ENCODE measurements around the gene EPHB1. TPM values are rescaled to one million over a fixed set of nuclear protein-coding genes. Genes with fewer than 3 reads are reported as not detected.
"Not testable (repeated sequence)": the region's sequence is repeated elsewhere in the genome, so short reads cannot be mapped to it uniquely, and the experiment has no call there.

EPHB1 gene
- polyA plus RNA-seq, 4 donors = 4.4 to 5.9 (median 5.7) TPM

- peak in 1 of 4 donors; percentile 23 for DNase-seq (ENCODE audit: low read depth in 4 of 4, low spot score in 2 of 4)
Measured at GRCh38 chr3:135224815-135225362, 429.8 kb downstream of the EPHB1 start.

- no peak for DNase-seq (ENCODE audit: low read depth in 4 of 4, low spot score in 2 of 4)
Measured at GRCh38 chr3:135226057-135226456, 431.0 kb downstream of the EPHB1 start.

- DNase-seq (ENCODE audit: low read depth in 4 of 4, low spot score in 2 of 4) = no peak
Measured at GRCh38 chr3:135228201-135228600, 433.1 kb downstream of the EPHB1 start.

DNA sequence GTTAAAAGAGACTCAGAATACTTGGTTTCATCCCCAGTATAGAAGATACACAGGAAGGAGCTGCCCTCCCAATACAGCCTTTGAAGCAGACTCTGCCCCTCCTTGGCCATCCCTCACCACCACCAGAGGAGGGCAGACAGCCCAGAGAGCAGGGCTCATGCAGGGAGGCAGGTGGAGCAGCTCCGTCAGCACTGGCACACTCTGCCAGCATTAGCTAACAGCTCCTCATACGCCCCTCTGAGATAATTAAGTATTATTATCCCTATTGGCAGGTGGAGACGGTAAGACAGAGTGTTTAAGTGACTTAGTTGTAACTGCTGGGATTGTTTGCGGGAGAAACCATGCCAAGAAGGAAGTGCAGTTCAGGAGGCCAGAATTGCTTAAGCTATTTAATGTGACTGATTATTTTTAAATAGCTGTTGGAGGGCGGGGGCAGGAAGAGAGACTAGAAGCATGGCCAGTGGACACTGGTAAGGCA, 434.0 kb downstream of the EPHB1 start:
- no peak for DNase-seq (ENCODE audit: low read depth in 4 of 4, low spot score in 2 of 4)

GRCh38 chr3:135231737-135232136, 436.7 kb downstream of the EPHB1 start:
- DNase-seq (ENCODE audit: low read depth in 4 of 4, low spot score in 2 of 4) = no peak

DNA sequence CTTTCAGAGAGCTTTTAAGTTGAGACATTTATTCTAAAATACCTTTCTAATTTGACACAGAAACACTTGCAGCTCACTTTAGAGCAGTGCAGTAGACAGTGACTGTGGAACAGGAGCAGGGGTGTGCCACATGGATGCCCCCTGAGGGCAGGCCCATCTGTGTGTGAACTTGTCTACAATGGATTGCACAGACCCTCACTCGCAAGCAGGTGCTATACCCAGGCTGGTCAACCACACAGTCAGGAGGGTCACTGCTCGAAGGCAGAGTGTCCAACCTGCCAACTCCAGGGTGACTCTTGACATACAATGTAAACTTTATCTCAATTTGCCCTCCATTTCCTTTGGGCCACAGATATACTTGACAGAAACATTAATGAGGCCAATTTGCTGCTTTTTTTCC, 437.2 kb downstream of the EPHB1 start:
- no peak for DNase-seq (ENCODE audit: low read depth in 4 of 4, low spot score in 2 of 4)

DNA sequence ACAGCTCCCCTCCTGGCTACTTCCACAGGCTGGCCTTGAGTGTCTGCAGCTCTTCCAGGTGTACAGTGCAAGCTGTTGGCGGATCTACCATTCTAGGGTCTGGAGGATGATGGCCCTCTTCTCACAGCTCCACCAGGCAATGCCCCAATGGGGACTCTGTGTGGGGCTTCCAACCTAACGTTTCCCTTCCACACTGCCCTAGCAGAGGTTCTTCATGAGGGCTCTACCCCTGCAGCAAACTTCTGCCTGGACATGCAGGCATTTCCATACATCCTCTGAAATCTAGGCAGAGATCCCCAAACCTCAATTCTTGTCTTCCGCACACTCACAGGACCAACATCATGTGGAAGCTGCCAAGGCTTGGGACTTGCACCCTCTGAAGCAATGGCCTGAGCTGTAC, 438.4 kb downstream of the EPHB1 start:
- not testable (repeated sequence) for DNase-seq (ENCODE audit: low read depth in 4 of 4, low spot score in 2 of 4)

DNA sequence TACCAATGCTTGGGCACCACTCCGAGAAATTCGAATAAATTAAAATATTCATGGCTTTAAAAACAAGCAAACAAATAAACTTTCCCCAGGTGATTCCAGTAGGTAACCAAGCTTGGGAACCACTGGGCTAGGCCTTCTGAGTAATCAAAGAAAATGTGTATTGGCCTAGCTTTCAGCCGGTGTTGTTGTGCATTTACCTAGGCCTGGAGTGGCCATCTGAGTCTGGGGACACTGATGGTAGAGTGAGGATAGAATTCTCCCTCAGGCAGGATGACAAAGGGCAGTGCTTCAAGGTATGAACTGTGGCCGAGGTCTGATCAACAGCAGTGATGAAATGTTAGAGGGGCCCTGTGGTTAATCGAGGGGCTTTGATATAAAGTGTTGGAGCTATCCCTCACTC, 440.5 kb downstream of the EPHB1 start:
- DNase-seq (ENCODE audit: low read depth in 4 of 4, low spot score in 2 of 4) = no peak

- DNase-seq (ENCODE audit: low read depth in 4 of 4, low spot score in 2 of 4) = no peak
Measured at GRCh38 chr3:135237371-135238143, 442.5 kb downstream of the EPHB1 start.

DNA sequence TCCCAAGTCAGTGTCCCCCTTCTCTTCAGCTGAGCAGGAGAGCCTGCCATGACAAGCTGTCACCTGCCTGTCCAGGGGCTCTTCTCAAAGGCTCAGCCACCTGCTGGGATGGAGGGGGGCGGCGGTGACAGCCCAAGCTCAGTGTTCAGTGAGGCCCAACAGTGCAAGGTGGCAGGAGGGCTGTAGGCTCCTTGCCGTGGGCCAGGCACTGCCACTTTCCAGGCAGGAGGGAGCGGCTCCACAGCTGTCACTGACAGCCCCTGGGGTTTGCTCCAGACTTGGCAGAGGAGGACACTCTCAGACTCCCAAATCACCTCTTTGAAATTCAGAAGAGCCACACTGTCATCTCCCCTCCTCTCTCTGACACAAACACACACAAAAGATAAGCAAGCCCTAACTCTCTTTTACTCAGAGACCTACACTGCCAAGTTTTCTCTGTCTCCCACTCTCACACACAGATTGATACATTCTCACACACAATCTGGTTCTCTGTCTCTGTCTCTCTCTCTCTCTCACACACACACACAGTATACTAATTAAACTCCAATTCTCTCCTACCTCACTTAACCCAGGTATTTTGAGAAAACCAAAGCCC, 443.3 kb downstream of the EPHB1 start:
- no peak for DNase-seq (ENCODE audit: low read depth in 4 of 4, low spot score in 2 of 4)

DNA sequence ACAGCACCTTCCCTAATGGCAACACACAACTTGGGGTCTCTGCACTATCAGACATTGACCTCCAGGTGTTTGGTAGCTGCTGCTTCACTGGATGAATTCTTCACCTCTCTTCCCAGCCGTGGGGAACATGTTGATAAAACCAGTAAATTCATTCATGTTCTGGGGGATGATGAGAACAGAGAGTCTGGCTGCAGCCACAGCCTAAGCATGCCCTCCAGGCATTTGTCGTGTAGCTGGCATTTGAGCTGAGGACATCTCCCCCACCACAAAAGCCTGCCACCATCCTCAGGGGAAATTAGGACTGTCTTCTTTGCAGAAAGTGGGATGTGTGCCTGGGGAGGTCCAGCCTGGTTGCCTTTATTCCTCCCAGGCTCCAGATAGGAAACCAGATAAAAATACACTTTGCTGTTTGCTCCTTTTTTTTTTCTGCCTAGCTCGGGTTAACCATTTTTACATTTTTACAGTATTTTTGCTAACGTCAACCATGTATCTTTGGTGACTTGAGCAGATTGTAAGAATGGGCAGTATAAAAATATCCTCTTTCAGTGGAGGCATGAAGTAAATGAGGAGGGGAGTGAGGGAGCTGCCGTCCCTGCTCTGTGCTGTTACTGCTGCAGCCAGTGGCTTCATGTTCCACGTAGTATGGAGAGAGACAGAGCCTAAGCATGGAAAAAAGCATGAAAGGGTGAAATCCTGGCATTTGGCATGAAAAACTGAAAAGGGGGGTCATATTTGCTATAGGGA, 444.0 kb downstream of the EPHB1 start:
- DNase-seq (ENCODE audit: low read depth in 4 of 4, low spot score in 2 of 4) = no peak

- no peak for DNase-seq (ENCODE audit: low read depth in 4 of 4, low spot score in 2 of 4)
Measured at GRCh38 chr3:135239615-135239884, 444.5 kb downstream of the EPHB1 start.

DNA sequence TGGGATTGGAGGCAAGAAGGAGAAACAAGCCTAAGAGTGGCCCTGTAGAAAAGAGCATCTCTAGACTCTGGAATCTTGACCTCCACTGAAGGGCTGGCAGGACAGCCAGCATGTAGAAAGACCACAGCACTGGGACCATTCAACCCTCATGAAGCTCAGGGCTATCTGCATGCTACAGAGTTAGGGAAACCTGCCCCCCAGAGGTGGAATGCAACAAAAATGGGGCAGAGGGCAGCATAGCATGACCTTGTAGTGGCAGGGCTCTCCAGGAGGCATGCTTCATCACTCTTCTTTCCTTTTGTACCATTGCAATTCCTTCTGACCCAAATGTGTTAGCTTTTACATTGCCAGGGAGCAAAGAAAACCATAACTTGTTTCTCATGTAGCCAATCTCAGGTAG, 445.4 kb downstream of the EPHB1 start:
- DNase-seq (ENCODE audit: low read depth in 4 of 4, low spot score in 2 of 4) = no peak

GRCh38 chr3:135242285-135242684, 447.2 kb downstream of the EPHB1 start:
- DNase-seq (ENCODE audit: low read depth in 4 of 4, low spot score in 2 of 4) = no peak

- no peak for DNase-seq (ENCODE audit: low read depth in 4 of 4, low spot score in 2 of 4)
Measured at GRCh38 chr3:135243616-135244015, 448.6 kb downstream of the EPHB1 start.

DNA sequence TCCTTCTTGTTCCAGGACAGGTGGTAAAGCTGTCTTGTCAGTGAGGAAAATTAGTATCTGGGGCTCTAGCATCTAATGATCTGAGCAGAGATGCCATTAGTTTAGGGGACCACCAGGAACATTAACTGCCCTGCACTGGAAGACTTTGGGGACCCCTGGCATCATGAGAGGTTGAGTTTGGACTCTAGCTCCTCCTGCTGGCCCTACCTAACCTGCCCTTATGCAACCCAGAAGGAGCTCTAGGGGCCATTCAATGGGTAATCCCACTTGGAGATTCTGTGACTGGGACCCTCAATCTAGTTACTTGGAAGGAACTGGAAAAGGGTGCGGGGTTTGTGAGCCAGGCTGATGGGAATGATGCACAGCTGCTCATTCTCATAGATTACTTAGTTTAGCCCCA, 451.0 kb downstream of the EPHB1 start:
- no peak for DNase-seq (ENCODE audit: low read depth in 4 of 4, low spot score in 2 of 4)

DNA sequence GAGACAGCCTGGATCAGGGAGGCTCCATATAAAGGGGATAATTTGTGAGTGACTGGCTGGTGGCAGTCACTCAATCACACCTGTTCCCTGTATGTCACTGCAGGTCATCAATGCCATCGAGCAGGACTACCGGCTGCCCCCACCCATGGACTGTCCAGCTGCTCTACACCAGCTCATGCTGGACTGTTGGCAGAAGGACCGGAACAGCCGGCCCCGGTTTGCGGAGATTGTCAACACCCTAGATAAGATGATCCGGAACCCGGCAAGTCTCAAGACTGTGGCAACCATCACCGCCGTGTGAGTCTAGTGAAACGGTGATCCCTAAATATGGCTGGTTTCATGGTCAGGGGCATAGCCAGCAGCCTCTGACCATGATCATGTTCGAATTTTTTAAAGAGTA, 453.2 kb downstream of the EPHB1 start:
- DNase-seq (ENCODE audit: low read depth in 4 of 4, low spot score in 2 of 4) = no peak

- no peak for DNase-seq (ENCODE audit: low read depth in 4 of 4, low spot score in 2 of 4)
Measured at GRCh38 chr3:135249186-135249585, 454.1 kb downstream of the EPHB1 start.

DNA sequence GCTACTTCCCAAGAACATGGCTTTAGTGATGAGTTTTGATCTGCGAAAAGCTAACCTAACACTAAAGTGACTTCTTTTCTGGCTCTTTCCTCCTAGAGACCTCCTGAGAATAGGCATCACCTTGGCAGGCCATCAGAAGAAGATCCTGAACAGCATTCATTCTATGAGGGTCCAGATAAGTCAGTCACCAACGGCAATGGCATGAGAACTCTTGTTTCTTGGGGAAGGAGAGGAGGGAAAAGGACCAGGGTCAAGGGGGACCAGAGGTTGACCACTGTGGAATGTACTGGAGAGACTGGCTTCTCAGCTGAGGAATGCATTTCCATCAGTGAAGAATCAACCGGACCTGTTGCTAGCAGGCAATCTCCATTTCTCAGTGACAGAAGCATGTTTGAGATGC, 463.9 kb downstream of the EPHB1 start:
- DNase-seq (ENCODE audit: low read depth in 4 of 4, low spot score in 2 of 4) = no peak

- no peak for DNase-seq (ENCODE audit: low read depth in 4 of 4, low spot score in 2 of 4)
Measured at GRCh38 chr3:135260025-135260424, 465.0 kb downstream of the EPHB1 start.

- no peak for DNase-seq (ENCODE audit: low read depth in 4 of 4, low spot score in 2 of 4)
Measured at GRCh38 chr3:135261214-135261775, 466.2 kb downstream of the EPHB1 start.

Measured in left renal cortex interstitium (tissue), 4 donors.